Measurements from ENCODE around the gene ZNF669.
"Not testable (repeated sequence)": the region's sequence is repeated elsewhere in the genome, so short reads cannot be mapped to it uniquely, and the experiment has no call there.

ZNF669 gene

DNA sequence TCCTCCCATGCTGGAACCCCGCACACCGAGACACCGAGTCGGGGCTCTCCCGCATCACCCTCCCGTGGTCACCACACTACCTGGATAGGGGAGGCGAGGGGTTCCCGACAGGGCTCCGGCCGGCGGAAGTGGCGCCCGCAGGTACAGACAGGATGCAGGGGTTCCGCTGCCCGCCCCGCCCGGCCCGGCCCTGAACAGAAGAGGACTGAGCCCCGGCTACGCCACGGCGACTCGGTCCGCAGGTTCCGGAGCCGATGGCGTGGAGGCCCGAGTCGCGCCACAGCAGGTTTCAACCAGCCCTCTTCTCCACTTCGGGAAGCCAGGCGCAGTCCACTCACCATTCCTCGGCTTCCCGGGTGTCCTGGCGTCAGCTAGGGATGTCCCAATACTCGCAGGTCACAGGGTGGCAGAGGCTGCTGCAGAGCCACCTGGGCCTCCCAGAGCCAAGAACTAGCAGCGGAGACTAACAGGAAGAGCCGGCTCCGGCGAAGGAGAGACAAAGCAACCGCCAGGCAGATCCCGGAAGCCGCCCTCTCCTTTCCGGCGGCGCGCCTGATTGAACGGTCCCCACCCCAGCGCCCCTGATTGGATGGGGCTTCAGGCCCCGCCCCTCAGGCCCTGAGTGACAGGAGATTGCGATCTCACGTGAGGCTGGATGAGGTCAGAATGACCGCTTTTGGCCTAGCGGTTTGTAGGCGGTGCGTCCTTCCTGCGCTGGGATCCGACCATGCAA lies at the start of gene ZNF669:
Gene ZNF669 (minus strand): TSS at position 498 of the 733 bp plus-strand sequence. CDS start 157 bp downstream, at position 341.
- peak within 1 kb of the TSS; percentile 61 to 91 (median 84) for H3K27ac ChIP-seq

DNA sequence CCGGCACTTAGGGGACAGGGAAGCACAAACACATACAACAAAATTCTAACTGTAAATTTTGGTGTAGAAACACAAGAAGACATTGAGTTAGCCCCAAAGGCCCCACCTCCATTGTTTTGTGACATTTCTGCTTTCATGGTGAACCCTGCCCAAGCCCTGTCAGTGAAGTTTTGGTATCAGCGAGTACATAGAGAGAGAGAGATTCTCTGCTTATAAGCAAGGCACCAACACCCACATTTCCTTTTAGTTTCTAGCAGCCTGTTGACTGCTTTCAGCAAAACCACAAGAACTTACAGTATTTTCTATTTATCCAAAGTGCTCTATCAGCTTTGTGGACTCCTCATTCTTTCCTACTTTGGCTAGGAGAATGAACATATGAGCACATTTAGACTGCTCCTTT lies 43.6 kb upstream of the ZNF669 start:
- Histone ChIP-seq H3K27ac (no peak overlapping the region), H3K4me3 (no peak overlapping the region)

More for the DNA sequence above, at the start of gene ZNF669:
- H3K4me3 ChIP-seq: peak within 1 kb of the TSS; percentile 65 to 99 (median 86)

DNA sequence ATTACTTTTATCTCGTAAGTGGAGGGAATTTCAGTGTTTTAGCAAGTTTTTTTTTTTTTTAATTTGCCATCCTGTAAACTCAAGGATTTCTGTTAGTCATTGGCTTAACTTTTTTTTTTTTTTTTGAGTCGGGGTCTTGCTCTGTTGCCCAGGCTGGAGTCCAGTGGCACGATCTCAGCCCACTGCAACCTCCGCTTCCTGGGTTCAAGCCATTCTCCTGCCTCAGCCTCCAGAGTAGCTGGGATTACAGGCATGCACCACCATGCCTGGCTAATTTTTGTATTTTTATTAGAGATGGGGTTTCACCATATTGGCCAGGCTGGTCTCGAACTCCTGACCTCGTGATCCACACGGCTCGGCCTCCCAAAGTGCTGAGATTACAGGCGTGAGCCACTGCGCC lies 43.0 kb upstream of the ZNF669 start:
- H3K4me3 ChIP-seq, H3K27ac ChIP-seq: not testable (repeated sequence)

- no peak overlapping the region for H3K4me3 ChIP-seq
Observed at GRCh38 chr1:247146671-247147070, 42.5 kb upstream of the ZNF669 start.

DNA sequence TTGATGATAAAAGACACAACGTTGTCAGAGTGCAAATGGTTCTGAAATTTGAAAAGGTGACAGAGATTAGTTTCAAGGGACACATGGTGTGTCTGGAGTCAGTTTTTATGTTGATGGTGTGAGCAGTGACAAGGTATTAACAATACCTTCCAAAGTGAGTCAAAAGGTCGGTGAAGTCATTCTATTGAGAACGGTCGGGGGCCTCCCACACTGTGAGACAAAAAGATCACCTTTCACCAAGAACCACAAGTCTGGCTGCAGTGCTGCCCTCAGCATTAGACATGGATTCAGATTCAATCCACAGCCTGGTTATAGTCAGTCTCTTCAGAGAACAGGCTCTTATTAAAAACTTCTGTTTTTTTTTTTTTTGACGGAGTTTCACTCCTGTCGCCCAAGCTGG lies 41.1 kb upstream of the ZNF669 start:
- Histone ChIP-seq H3K4me3 (no peak overlapping the region), H3K27ac (no peak overlapping the region)

More at GRCh38 chr1:247146671-247147070, 42.5 kb upstream of the ZNF669 start:
- no peak overlapping the region for H3K27ac ChIP-seq

GRCh38 chr1:247139557-247139956 lies 35.4 kb upstream of the ZNF669 start:
- not testable (repeated sequence) for H3K27ac ChIP-seq, H3K4me3 ChIP-seq

DNA sequence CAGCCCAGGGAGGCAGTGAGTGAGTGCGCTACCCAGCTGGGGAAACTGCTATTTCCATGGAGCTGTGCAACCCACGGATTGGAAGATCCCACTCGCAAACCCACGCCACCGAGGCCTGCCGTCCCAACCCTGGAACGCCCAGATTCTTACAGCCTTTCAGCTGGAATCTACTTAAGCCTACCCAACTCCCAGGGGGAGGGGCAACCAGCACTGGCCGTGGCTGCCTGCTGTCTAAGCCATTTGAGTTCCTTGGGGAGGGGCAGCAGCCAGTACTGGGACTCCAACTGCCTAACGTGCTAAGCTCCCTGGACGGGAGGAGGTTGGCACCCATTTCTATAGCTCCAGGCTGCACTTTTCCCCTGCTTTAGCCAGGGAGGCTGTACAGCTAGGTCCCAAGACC lies 27.1 kb upstream of the ZNF669 start:
- Histone ChIP-seq H3K27ac (no peak overlapping the region), H3K4me3 (no peak overlapping the region)

DNA sequence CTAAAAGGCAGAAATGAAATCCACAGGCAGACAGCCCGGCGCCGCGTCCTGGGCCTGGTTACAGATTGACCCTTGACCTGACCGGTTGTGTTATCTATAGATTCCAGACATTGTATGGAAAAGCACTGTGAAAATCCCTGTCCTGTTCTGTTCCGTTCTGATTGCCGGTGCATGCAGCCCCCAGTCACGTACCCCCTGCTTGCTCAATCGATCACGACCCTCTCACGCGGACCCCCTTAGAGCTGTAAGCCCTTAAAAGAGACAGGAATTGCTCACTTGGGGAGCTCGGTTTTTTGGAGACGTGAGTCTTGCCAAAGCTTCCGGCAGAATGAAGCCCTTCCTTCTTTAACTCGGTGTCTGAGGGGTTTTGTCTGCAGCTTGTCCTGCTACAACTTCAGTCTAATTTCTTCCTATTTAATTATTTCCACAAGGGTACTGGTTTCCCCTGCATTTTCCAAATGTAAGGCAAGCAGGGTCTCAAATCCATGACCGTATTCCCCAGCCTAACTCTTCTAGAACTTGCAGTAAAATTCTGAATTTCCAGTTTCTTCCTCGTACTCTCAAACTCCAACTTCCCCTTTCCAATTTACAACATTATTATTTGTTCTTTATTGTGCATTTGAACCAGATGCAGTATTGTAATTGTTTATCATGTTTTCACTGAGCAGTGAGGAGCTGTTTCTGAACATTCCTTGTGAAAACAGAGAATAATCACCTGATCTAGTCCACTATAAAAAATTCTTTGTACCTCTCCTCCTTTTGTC lies 23.5 kb upstream of the ZNF669 start:
- Histone ChIP-seq H3K4me3 (peak overlapping the region in 5 of 7 experiments; percentile 2 to 28 (median 12)), H3K27ac (peak overlapping the region in 4 of 21 experiments; percentile 11 to 43 (median 26))

- not testable (repeated sequence) for H3K4me3 ChIP-seq, H3K27ac ChIP-seq
Observed at GRCh38 chr1:247126601-247127000, 22.4 kb upstream of the ZNF669 start.

DNA sequence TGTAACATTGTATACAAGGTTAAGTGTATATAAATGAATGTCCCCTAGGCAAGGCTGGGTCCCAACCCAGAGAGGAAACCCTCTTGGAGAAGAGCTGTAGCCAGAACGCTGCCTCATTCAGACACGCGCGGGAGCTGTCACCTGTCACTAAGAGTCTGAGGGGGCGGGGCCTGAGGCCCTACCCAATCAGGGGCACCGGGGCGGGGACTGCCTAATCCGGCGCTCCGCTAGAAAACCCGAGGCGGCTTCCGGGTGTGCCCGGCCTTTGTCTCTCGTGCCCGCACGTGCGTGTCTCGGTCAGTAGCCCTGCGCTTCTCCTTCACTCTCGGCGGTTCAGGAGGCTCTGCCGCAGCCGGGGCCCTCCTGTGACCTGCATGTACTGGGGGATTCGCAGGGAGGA lies 22.0 kb upstream of the ZNF669 start:
- H3K27ac ChIP-seq, H3K4me3 ChIP-seq: not testable (repeated sequence)

DNA sequence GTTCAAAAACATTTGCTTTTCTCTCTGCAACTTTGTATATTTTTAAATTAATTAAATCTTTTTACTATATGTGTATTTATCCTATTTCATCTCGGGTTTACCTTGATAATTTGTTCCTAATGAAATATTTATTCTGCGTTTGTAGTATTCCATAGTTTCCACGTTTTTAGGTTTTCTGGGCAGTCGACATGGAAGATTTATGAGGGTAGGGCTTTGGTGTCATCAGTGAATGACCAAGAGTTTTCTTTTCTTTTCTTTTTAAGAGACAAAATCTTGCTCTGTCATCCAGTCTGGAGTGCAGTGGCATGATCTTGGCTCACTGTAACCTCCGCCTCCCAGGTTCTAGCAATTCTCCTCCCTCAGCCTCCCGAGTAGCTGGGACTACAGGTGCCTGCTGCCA lies 17.2 kb upstream of the ZNF669 start:
- H3K27ac ChIP-seq: no peak overlapping the region
- H3K4me3 ChIP-seq: no peak overlapping the region

GRCh38 chr1:247120408-247120668 lies 16.2 kb upstream of the ZNF669 start:
- not testable (repeated sequence) for H3K4me3 ChIP-seq, H3K27ac ChIP-seq

DNA sequence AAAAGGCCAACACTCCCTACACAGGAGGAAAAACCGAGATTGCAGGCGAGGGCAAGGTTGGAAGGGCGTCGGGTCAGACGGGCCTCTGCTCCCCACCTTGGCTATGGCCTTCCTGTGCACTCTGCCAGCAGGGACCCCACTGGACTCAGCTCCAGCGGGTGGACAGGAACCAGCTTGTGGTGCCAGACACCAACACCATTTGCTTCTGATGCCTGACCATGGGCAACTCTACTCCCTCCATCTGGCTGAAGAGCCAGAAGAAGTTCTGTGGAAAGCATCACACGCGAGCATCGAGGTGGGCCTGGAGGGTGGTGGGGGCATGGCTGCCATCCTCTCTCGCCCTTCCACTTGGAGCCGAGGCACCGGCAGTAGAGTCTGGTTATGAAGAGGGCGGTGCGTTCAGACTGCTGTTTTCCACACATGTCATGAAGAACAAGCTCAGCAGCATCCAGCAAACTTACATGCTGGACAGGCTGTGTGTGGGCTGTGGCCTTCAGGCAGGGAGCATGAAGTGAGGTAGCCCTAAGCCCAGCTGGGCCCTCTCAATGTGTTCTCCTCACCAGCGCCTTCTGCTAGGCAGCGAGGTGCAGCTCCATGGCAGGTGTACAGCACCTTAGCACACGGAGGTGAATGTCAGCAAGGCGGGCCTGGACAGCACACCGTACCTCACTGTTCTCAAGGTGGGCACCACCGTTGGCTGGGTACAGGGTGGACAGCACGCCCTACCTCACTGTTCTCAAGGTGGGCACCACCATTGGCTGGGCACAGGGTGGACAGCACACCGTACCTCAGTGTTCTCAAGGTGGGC lies 15.6 kb upstream of the ZNF669 start:
- no peak overlapping the region for H3K27ac ChIP-seq
- H3K4me3 ChIP-seq: no peak overlapping the region

DNA sequence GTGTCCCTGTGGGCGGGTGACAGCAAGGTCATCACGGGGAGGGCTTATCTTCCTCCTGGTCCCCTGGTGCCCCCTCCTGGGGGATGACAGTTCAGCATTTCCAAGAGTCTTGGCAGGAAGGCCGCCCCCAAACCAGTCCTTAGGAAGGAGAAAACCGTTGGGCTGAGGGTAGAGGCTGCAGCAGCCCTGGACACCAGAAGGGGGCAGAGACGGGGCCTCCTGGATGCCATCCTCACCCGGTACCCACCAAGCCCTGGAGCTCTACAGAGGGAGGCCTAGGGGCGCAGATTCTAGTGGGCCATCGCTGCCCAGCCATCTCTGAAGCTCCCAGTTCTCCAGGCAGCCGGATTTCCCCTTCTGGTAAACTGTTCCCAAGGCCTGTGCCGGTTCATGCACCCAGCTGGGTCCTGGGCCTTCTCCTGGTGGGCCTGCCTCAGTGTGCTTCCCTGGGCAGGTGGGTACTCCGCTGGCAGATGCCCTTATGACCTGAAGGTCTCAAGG lies 14.8 kb upstream of the ZNF669 start:
- Histone ChIP-seq H3K27ac (no peak overlapping the region), H3K4me3 (no peak overlapping the region)

DNA sequence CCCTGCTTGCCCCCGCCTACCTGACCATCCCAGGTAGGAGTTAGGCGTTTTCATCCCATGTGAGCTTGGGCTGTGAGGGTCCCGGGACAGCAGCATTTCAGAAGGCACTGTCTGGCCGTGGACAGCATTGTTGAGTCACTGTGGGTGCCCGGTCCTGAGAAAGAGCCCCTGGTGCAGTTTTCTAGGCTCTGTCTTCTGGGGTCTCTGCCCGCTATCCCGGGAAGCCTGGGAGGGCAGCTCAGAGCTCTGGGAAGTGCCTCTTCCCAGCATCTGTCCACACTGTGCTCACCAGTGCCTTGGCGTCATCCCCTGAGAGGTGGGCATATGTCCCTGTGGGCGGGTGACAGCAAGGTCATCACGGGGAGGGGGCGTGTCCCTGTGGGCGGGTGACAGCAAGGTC lies 11.4 kb upstream of the ZNF669 start:
- Histone ChIP-seq H3K4me3 (no peak overlapping the region), H3K27ac (no peak overlapping the region)

DNA sequence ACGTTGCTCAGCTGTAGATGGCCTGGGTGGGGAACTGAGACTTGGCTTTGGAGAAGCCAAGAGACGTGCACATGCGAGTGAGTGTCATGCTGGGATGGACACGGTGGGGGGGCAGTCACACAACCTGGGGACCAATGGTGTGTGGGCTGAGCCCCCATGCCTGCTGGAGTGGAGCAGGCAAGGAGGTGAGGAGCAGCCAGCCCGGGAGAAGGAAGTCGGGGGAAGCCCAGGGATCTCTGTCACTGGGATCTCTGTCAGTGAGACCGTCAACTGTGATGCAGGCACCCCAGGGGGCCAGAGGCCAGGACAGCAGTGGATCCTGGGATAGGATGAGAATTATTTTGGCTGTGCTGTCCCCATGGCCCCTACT lies 11.0 kb upstream of the ZNF669 start:
- H3K27ac ChIP-seq: no peak overlapping the region
- H3K4me3 ChIP-seq: no peak overlapping the region

DNA sequence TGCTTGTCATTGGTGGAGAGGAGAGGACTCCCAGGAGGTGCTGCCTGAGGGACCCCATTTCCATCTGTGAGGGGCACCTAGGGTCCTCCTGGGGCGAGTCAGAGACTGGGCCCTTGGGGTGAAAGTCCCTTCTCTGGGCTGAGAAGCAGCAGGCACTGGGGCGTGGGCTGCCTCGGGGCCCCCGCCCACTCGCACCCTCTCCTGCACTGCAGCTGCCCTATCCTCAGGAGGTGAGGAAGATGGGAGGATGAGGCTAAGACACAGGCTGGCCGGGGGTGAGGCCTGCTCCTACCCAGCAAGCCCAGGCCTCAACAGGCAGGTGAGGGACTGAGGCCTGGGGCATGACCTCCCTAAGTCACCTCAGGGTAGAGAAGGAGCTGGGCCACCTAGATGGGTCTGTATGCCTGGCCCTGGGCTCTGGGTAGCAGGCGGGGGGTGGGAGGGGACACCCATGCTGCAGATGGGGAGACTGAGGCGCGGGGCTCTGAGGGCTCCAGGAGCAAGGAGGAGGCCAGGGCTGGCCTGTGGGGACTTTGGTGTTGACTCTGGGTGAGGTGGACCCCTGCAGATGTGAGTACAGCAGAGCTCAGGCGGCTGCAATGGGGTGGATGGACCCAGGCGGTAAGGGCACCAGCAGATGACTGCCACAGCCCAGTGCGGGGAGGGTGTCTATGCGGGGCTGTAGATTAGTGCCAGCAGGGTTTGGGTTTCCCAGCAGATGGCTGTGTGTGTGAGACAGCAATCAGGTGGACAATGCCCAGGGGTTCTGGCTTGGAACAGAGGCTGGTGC lies 10.4 kb upstream of the ZNF669 start:
- no peak overlapping the region for H3K4me3 ChIP-seq
- H3K27ac ChIP-seq: no peak overlapping the region

GRCh38 chr1:247113733-247114271 lies 9.6 kb upstream of the ZNF669 start:
- Histone ChIP-seq H3K4me3 (no peak overlapping the region), H3K27ac (no peak overlapping the region)

DNA sequence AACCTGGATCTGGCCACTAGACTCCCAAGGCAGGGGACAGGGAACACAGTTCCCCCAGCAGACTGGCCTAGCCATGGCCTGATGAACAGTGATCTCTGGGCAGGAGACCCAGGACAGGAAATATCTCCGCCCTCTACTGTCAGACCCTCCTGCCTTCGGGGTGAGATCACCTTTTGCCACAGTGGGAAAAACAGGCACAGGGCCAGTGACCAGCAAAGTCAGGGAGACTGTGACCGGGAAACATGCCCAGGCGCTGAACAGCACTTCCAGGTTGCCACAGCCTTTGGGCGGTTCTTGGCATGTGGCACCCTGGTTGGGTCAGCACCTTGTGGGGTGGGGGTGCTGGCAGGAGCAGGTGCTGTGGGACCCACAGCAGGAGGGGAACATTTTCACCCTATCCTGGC lies 8.9 kb upstream of the ZNF669 start:
- no peak overlapping the region for H3K4me3 ChIP-seq
- no peak overlapping the region for H3K27ac ChIP-seq

DNA sequence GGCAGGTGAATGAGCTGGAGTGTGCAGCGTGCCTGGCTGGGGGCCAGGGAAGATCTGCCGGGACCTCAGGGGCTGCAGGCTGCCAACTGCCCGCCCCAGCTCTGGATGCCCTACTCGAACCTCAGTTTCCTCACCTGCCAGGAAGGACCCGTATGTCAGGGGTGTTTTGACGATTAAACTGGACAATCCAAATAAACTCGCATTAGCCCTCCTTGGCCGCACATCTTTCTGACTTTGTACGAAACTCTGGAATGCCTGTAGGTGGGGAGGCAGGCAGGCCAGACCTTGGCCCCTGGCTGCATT lies 8.3 kb upstream of the ZNF669 start:
- Histone ChIP-seq H3K27ac (peak overlapping the region in 6 of 21 experiments; percentile 4 to 84 (median 58)), H3K4me3 (peak overlapping the region in 4 of 7 experiments; percentile 46 to 70 (median 57))
